Gastroesophageal sphincter (tissue), 4 donors: ENCODE data around the gene TRIM52. TPM values are rescaled to one million over a fixed set of nuclear protein-coding genes. Genes with fewer than 3 reads are reported as not detected.

Experiments used
- ATAC-seq: fragments of 150-250 bp; one replicate; pipeline ENCODE4 v1.9.1; 2016; ENCODE audit warnings: mild to moderate bottlenecking, moderate library complexity
- H3K27ac ChIP-seq, 4 donors: fragments of 200-600 bp; sonication (generic) in 3 of 4; 1 replicate in 3 of 4; 2 replicates in 1 of 4; pipeline ENCODE4 v1.5.1; 2016 to 2019
- H3K27me3 ChIP-seq: fragments of 200-600 bp; sonication (generic); one replicate; pipeline ENCODE4 v1.5.1; 2019
- H3K36me3 ChIP-seq, 2 donors: fragments of 200-600 bp; sonication (generic); one replicate each; pipeline ENCODE4 v1.5.1; 2019; ENCODE audit warnings: control low read depth in 1 of 2
- H3K4me1 ChIP-seq, 3 donors: fragments of 200-600 bp; sonication (generic); 1 replicate in 2 of 3; 2 replicates in 1 of 3; pipeline ENCODE4 v1.5.1; 2016 to 2019; ENCODE audit warnings: control low read depth in 2 of 3
- H3K4me3 ChIP-seq, 2 donors: fragments of 200-600 bp; sonication (generic); one replicate each; pipeline ENCODE4 v1.5.1; 2019; ENCODE audit warnings: mild to moderate bottlenecking in 1 of 2, moderate library complexity in 1 of 2
- H3K9me3 ChIP-seq, 3 donors: fragments of 200-600 bp; sonication (generic); one replicate each; pipeline ENCODE4 v1.5.1; 2017 to 2019; ENCODE audit warnings: control low read depth in 2 of 3
- EP300 ChIP-seq: sonication (generic); formaldehyde crosslinking; IDR thresholded peaks from one replicate; pipeline ENCODE4 v1.6.1; 2017; ENCODE audit warnings: antibody characterized with exemption, mild to moderate bottlenecking
- POLR2A ChIP-seq, 2 donors: fragments of 450-650 bp; IDR thresholded peaks; one replicate each; pipeline ENCODE4 v1.6.1; 2017; ENCODE audit warnings: antibody characterized with exemption in 2 of 2, mild to moderate bottlenecking in 2 of 2, moderate library complexity in 1 of 2
- POLR2AphosphoS5 ChIP-seq: sonication (generic); formaldehyde crosslinking; IDR thresholded peaks from one replicate; pipeline ENCODE4 v1.6.1; 2017; ENCODE audit warnings: antibody characterized with exemption
- WGBS, 2 donors: methylation state at CpG; one replicate each; pipeline ENCODE4 v1.1.5; 2018; ENCODE audit warnings: low coverage in 1 of 2; 5-methylcytosine and 5-hydroxymethylcytosine counted together
- total RNA-seq, 4 donors: library from RNA; depleted of rRNA; stranded (reverse); fragments of >200 nt; gene quantifications; one replicate each; pipeline ENCODE4 v1.1.0, GENCODE V29; 2016
- TF ChIP-seq, protein P1 (sequence below), 4 experiments: fragments of 200-600 bp in 2 of 4; fragments of 450-650 bp in 2 of 4; sonication (generic) in 1 of 4; IDR thresholded peaks; one replicate each; pipeline ENCODE4 v1.5.1; 2017 to 2019; ENCODE audit warnings: antibody characterized with exemption in 4 of 4, mild to moderate bottlenecking in 2 of 4, moderate library complexity in 2 of 4

Gene TRIM52
- total RNA-seq, 4 donors from 2014 or later: 15.9 to 34.7 (median 22.2) TPM

- peak; percentile 74 for ATAC-seq
- TF ChIP-seq POLR2A (IDR thresholded peaks at IDR 0.05): peak; percentile 48 to 70
- TF ChIP-seq POLR2AphosphoS5: peak; percentile 67
- no peak for TF ChIP-seq EP300
- TF ChIP-seq, protein P1, sequence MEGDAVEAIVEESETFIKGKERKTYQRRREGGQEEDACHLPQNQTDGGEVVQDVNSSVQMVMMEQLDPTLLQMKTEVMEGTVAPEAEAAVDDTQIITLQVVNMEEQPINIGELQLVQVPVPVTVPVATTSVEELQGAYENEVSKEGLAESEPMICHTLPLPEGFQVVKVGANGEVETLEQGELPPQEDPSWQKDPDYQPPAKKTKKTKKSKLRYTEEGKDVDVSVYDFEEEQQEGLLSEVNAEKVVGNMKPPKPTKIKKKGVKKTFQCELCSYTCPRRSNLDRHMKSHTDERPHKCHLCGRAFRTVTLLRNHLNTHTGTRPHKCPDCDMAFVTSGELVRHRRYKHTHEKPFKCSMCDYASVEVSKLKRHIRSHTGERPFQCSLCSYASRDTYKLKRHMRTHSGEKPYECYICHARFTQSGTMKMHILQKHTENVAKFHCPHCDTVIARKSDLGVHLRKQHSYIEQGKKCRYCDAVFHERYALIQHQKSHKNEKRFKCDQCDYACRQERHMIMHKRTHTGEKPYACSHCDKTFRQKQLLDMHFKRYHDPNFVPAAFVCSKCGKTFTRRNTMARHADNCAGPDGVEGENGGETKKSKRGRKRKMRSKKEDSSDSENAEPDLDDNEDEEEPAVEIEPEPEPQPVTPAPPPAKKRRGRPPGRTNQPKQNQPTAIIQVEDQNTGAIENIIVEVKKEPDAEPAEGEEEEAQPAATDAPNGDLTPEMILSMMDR (IDR thresholded peaks at IDR 0.05): peak in 2 of 4 experiments; percentile 12 to 18
- H3K36me3 ChIP-seq: peaks cover 0 to 19% of the 10 kb centered on the region in 2 donors
- H3K27me3 ChIP-seq: no peaks in the 10 kb centered on the region
- peaks cover 0 to 48% (median 33%) of the 10 kb centered on the region in 3 donors for H3K4me1 ChIP-seq
- H3K27ac ChIP-seq: peak overlapping the region; percentile 98 to 100 (median 100)
- H3K9me3 ChIP-seq: no peaks in the 10 kb centered on the region
- WGBS, 2 donors: 0% methylated on average over 1 of the region's 59 CpGs; no CpG with 5 or more reads in 1 of the 2 donors
- peak overlapping the region; percentile 75 to 94 for H3K4me3 ChIP-seq
Observed at GRCh38 chr5:181261320-181262049, 542 bp upstream of the TRIM52 start.

- Histone ChIP-seq H3K4me1 (peaks cover 0 to 61% (median 37%) of the 10 kb centered on the region in 3 donors), H3K27me3 (no peaks in the 10 kb centered on the region), H3K36me3 (peaks cover 0 to 20% of the 10 kb centered on the region in 2 donors), H3K27ac (peak overlapping the region; percentile 98 to 100 (median 100)), H3K4me3 (peak overlapping the region; percentile 75 to 94), H3K9me3 (no peaks in the 10 kb centered on the region)
- TF ChIP-seq POLR2A (IDR thresholded peaks at IDR 0.05) (no peak), EP300 (no peak), POLR2AphosphoS5 (no peak)
- TF ChIP-seq, protein P1 (IDR thresholded peaks at IDR 0.05): no peak
- WGBS, 2 donors: 0 to 2% methylated on average over 14 to 24 of the region's 26 CpGs
- no peak for ATAC-seq
Observed at GRCh38 chr5:181259974-181260719, 796 bp downstream of the TRIM52 start.

- WGBS, 2 donors: 30 to 31% methylated on average over 2 of the region's 2 CpGs
- ATAC-seq: no peak
Observed at GRCh38 chr5:181259283-181259682, 1.7 kb downstream of the TRIM52 start.

DNA sequence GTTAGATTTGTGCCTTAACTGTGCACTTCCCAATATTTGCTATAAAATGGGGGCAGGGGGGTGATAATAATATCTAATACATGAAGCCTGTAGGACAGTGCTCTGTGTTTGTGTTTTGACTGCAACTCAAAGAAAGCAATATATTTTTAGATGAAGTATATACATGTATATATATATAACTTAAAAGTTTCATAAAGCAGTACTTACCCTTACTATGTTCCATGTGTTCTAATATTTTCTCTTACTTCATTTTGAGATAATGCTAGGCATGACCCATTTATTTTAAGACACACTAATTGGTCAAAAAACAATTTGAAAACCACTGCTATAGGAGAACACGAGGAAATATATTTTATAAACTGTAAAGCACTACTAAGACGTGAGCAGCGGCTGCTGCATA is 2.4 kb downstream of the TRIM52 start:
- Histone ChIP-seq H3K9me3 (no peaks in the 10 kb centered on the region), H3K27ac (peak overlapping the region in 1 of 4 donors; percentile 100), H3K4me3 (peak overlapping the region; percentile 75 to 94), H3K27me3 (no peaks in the 10 kb centered on the region), H3K4me1 (peaks cover 0 to 77% (median 37%) of the 10 kb centered on the region in 3 donors), H3K36me3 (peaks cover 0 to 19% of the 10 kb centered on the region in 2 donors)
- TF ChIP-seq POLR2A (IDR thresholded peaks at IDR 0.05): no peak
- TF ChIP-seq EP300: no peak
- TF ChIP-seq POLR2AphosphoS5: no peak
- TF ChIP-seq, protein P1 (IDR thresholded peaks at IDR 0.05): no peak
- 52 to 54% methylated on average over 3 of the region's 3 CpGs for WGBS, 2 donors
- ATAC-seq: no peak

More at GRCh38 chr5:181259283-181259682, 1.7 kb downstream of the TRIM52 start:
- Histone ChIP-seq H3K36me3 (peaks cover 0 to 18% of the 10 kb centered on the region in 2 donors), H3K27me3 (no peaks in the 10 kb centered on the region), H3K9me3 (no peaks in the 10 kb centered on the region), H3K4me1 (peaks cover 0 to 70% (median 37%) of the 10 kb centered on the region in 3 donors), H3K27ac (peak overlapping the region in 3 of 4 donors; percentile 99 to 100 (median 100)), H3K4me3 (peak overlapping the region; percentile 75 to 94)
- TF ChIP-seq, protein P1 (IDR thresholded peaks at IDR 0.05): no peak
- TF ChIP-seq POLR2AphosphoS5 (no peak), EP300 (no peak), POLR2A (IDR thresholded peaks at IDR 0.05) (no peak)
